ENCODE results near the gene SP2.

SP2 gene

DNA sequence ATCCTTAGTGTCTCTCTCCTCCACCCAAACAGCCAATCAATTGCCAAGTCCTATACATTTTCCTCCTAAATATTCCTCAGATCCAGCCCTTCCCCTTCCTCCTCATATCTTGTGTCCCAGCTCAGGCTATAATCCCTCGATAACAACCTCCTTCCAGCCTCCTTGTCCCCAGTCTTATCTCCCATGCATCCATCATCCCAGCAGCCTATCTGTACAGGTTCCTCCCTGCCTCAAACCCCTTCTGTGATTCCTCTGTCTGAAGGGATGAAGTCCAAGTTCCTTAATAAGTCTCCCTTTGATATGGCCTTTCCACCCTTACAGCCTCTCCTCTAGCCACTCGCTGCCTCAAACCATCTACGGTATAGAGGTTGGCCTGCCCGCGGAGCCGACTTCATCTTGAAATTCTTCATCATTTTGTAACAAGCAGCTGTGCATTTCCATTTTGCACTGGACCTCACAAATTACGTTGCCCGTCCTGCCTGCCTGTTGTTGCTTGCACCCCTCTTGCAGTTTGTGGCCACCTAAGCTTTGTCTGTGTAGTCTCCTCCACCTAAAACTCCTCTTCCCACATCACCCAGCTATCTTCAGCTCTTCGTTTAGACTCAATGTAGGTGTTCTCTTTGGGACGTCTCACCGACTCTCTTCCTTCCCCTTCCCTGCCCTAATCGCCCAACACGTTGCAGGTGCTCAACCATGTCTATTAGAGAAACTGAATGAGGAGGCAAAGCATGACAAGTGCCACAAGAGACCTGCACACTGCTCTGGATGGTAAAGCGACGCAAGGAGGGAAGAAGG, 74.1 kb downstream of the SP2 start:
- DNase-seq (ENCODE audit: extremely low read depth in 1 of 2, low read depth in 1 of 2), result no peak

DNA sequence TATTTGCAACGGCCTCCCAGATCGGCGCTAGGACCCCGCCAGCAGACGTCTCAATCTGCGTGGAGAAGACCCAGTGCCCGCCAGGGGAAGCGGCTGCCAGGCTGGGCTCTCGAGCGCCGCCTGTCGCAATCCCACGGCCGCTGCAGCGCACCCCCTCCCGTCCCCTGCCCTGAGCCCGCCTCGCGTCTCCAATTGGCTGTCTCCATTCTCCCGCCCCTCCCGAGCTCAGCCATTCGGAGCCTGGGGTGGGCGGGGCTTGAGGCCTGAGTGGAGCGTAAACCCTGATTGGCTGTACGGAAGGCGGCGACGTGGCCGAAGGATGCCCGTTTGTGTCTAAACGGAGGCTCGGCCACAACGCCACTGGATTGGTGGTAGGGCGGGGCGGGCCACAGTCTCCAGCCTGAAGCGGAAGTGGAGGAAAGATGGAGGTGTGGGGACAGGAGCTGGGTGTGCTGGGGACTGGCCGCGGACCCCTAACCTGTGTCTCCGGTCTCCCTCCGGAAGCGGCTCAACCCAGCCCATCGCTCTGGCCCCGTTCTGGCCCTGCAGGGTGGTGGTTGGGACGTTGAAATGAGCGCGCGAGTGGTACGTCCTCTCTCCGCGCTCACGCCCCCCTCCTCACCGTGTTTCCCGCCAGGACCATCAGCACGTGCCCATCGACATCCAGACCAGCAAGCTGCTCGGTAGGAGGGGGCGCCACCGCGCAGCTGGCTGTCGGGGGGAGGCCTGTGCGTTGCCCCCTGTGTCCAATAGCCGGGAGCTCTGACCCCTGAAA, 74.9 kb downstream of the SP2 start, which contains the start of gene CDK5RAP3:
Gene CDK5RAP3 (plus strand): TSS at position 389 of the 775 bp plus-strand sequence. CDS start 34 bp downstream, at position 423.
- peak; percentile 100 for DNase-seq (ENCODE audit: extremely low read depth in 1 of 2, low read depth in 1 of 2)

- DNase-seq (ENCODE audit: extremely low read depth in 1 of 2, low read depth in 1 of 2), result no peak
These were observed 77.5 kb downstream of the SP2 start for GRCh38 chr17:47973541-47973940.

DNA sequence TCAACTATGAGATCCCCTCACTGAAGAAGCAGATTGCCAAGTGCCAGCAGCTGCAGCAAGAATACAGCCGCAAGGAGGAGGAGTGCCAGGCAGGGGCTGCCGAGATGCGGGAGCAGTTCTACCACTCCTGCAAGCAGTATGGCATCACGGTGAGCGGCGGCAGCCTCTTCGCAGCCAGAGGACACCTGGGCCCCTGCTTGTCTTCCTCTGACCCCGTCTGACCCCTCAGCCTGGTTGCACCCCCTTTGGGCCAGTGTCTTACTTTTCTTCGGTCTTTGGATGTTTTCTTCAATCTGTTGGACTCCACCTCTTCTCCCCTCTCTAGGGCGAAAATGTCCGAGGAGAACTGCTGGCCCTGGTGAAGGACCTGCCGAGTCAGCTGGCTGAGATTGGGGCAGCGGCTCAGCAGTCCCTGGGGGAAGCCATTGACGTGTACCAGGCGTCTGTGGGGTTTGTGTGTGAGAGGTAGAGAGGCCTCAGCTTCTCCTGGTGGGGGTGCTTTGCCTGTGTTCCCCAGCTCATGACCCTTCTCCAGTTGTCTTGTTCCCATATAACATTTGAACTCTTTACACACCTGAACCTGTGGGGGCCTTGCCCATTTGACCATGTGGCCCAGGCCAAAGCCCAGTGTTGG, 79.3 kb downstream of the SP2 start:
- no peak for DNase-seq (ENCODE audit: extremely low read depth in 1 of 2, low read depth in 1 of 2)

GRCh38 chr17:47975823-47976205, 79.8 kb downstream of the SP2 start:
- no peak for DNase-seq (ENCODE audit: extremely low read depth in 1 of 2, low read depth in 1 of 2)

- DNase-seq (ENCODE audit: extremely low read depth in 1 of 2, low read depth in 1 of 2), result peak in 1 of 2 donors; percentile 13
These were observed 82.3 kb downstream of the SP2 start for GRCh38 chr17:47978324-47978723.
